ENCODE data around the gene TMEM123.

Gene TMEM123

GRCh38 chr11:102423936-102424335 lies 28.6 kb downstream of the TMEM123 start:
- Histone ChIP-seq H3K4me1 (ENCODE audit: low read depth, poor library complexity, severe bottlenecking) (peaks cover 88% of the 10 kb centered on the region), H3K36me3 (ENCODE audit: insufficient read depth) (no peaks in the 10 kb centered on the region), H3K9ac (no peak overlapping the region), H3K27ac (no peak overlapping the region; the same call in 1 of the 2 replicates), H3K4me2 (peak overlapping the region; percentile 25; the same call in 1 of the 2 replicates), H2AFZ (ENCODE audit: low read depth) (no peak overlapping the region), H4K20me1 (ENCODE audit: insufficient read depth) (no peaks in the 10 kb centered on the region), H3K79me2 (ENCODE audit: insufficient read depth, low read depth) (peaks cover 73% of the 10 kb centered on the region), H3K27me3 (ENCODE audit: insufficient read depth, low read depth) (no peaks in the 10 kb centered on the region), H3K4me3 (IDR thresholded peaks at IDR 0.05; ENCODE audit: insufficient read depth, low read depth, low read length) (no peak overlapping the region)
- TF ChIP-seq CTCF (conservative IDR thresholded peaks at IDR 0.05; ENCODE audit: low read depth, low read length): no peak

GRCh38 chr11:102422817-102423712 lies 29.5 kb downstream of the TMEM123 start:
- Histone ChIP-seq H3K36me3 (ENCODE audit: insufficient read depth) (no peaks in the 10 kb centered on the region), H3K27ac (peak overlapping the region; percentile 88), H3K79me2 (ENCODE audit: insufficient read depth, low read depth) (peaks cover 73% of the 10 kb centered on the region), H3K9ac (no peak overlapping the region), H2AFZ (ENCODE audit: low read depth) (no peak overlapping the region), H3K4me2 (peak overlapping the region; percentile 84), H3K4me1 (ENCODE audit: low read depth, poor library complexity, severe bottlenecking) (peaks cover 80% of the 10 kb centered on the region), H3K27me3 (ENCODE audit: insufficient read depth, low read depth) (no peaks in the 10 kb centered on the region), H4K20me1 (ENCODE audit: insufficient read depth) (no peaks in the 10 kb centered on the region), H3K4me3 (IDR thresholded peaks at IDR 0.05; ENCODE audit: insufficient read depth, low read depth, low read length) (no peak overlapping the region)
- TF ChIP-seq CTCF (conservative IDR thresholded peaks at IDR 0.05; ENCODE audit: low read depth, low read length): no peak

- no peak for TF ChIP-seq CTCF (conservative IDR thresholded peaks at IDR 0.05; ENCODE audit: low read depth, low read length)
- no peaks in the 10 kb centered on the region for H3K27me3 ChIP-seq (ENCODE audit: insufficient read depth, low read depth)
- peaks cover 77% of the 10 kb centered on the region for H3K79me2 ChIP-seq (ENCODE audit: insufficient read depth, low read depth)
- H3K4me1 ChIP-seq (ENCODE audit: low read depth, poor library complexity, severe bottlenecking): peaks cover 85% of the 10 kb centered on the region
- H3K4me2 ChIP-seq: peak overlapping the region; percentile 84
- H2AFZ ChIP-seq (ENCODE audit: low read depth): no peak overlapping the region
- H3K36me3 ChIP-seq (ENCODE audit: insufficient read depth): no peaks in the 10 kb centered on the region
- peak overlapping the region; percentile 31; the same call in 1 of the 2 replicates for H3K9ac ChIP-seq
- peak overlapping the region; percentile 88 for H3K27ac ChIP-seq
- no peaks in the 10 kb centered on the region for H4K20me1 ChIP-seq (ENCODE audit: insufficient read depth)
- no peak overlapping the region for H3K4me3 ChIP-seq (IDR thresholded peaks at IDR 0.05; ENCODE audit: insufficient read depth, low read depth, low read length)
These were observed 31.3 kb downstream of the TMEM123 start for GRCh38 chr11:102421261-102421660.

GRCh38 chr11:102420547-102420946 lies 32.0 kb downstream of the TMEM123 start:
- Histone ChIP-seq H3K79me2 (ENCODE audit: insufficient read depth, low read depth) (peaks cover 78% of the 10 kb centered on the region), H2AFZ (ENCODE audit: low read depth) (no peak overlapping the region)

More at GRCh38 chr11:102420547-102420946, 32.0 kb downstream of the TMEM123 start:
- no peak for TF ChIP-seq CTCF (conservative IDR thresholded peaks at IDR 0.05; ENCODE audit: low read depth, low read length)
- Histone ChIP-seq H3K4me2 (peak overlapping the region; percentile 84), H3K9ac (peak overlapping the region; percentile 31; the same call in 1 of the 2 replicates), H3K4me3 (IDR thresholded peaks at IDR 0.05; ENCODE audit: insufficient read depth, low read depth, low read length) (no peak overlapping the region), H4K20me1 (ENCODE audit: insufficient read depth) (no peaks in the 10 kb centered on the region), H3K27ac (peak overlapping the region; percentile 88), H3K27me3 (ENCODE audit: insufficient read depth, low read depth) (no peaks in the 10 kb centered on the region), H3K4me1 (ENCODE audit: low read depth, poor library complexity, severe bottlenecking) (peaks cover 85% of the 10 kb centered on the region), H3K36me3 (ENCODE audit: insufficient read depth) (no peaks in the 10 kb centered on the region)
